Skeletal muscle satellite cell (primary cell): ENCODE data around the gene PPP1R18.
A peak's percentile ranks its signal among the peaks of the same experiment; 100 is the strongest.
"Not testable (repeated sequence)": the region's sequence is repeated elsewhere in the genome, so short reads cannot be mapped to it uniquely, and the experiment has no call there.

ENCODE experiments used
- H3K27me3 ChIP-seq: 2 replicates; pipeline ENCODE4 v1.7.0; 2013; ENCODE audit warnings: low read length; ENCODE audit not compliant: control insufficient read depth, insufficient read depth
- H3K36me3 ChIP-seq: 2 replicates; pipeline ENCODE4 v1.7.0; 2013; ENCODE audit warnings: mild to moderate bottlenecking, control low read depth, low read length; ENCODE audit not compliant: insufficient read depth
- H3K4me1 ChIP-seq: 2 replicates; pipeline ENCODE4 v1.7.0; 2013; ENCODE audit warnings: low read length; ENCODE audit not compliant: control insufficient read depth, insufficient read depth
- H3K4me2 ChIP-seq: 2 replicates; pipeline ENCODE4 v1.7.0; 2013; ENCODE audit warnings: mild to moderate bottlenecking, low read length
- H3K4me3 ChIP-seq: 2 replicates; pipeline ENCODE4 v1.7.0; 2013; ENCODE audit warnings: low read length
- H3K9ac ChIP-seq: 2 replicates; pipeline ENCODE4 v1.7.0; 2013; ENCODE audit warnings: mild to moderate bottlenecking, low read depth, low read length, moderate library complexity
- H3K9me3 ChIP-seq: replicated peaks from 2 replicates; pipeline ENCODE4 v1.7.0; 2013; ENCODE audit warnings: mild to moderate bottlenecking, control low read depth, low read length

Gene PPP1R18

GRCh38 chr6:30670760-30671527, 15.5 kb downstream of the PPP1R18 start:
- no peak overlapping the region for H3K4me3 ChIP-seq
- H3K36me3 ChIP-seq = peaks cover 33% of the 10 kb centered on the region
- peak overlapping the region; percentile 90 for H3K9ac ChIP-seq

GRCh38 chr6:30666300-30666699, 20.1 kb downstream of the PPP1R18 start:
- not testable (repeated sequence) for H3K27me3 ChIP-seq, H3K4me3 ChIP-seq, H3K9me3 ChIP-seq, H3K4me2 ChIP-seq, H3K9ac ChIP-seq, H3K4me1 ChIP-seq
- peaks cover 69% of the 10 kb centered on the region for H3K36me3 ChIP-seq

More at GRCh38 chr6:30670760-30671527, 15.5 kb downstream of the PPP1R18 start:
- Histone ChIP-seq H3K9me3 (no peaks in the 10 kb centered on the region), H3K4me1 (peaks cover 10% of the 10 kb centered on the region), H3K4me2 (peak overlapping the region; percentile 3), H3K27me3 (no peaks in the 10 kb centered on the region)

GRCh38 chr6:30664994-30665767, 21.3 kb downstream of the PPP1R18 start:
- H3K4me3 ChIP-seq = no peak overlapping the region
- no peaks in the 10 kb centered on the region for H3K4me1 ChIP-seq
- no peak overlapping the region for H3K4me2 ChIP-seq
- H3K27me3 ChIP-seq = no peaks in the 10 kb centered on the region
- no peak overlapping the region for H3K9ac ChIP-seq
- peaks cover 64% of the 10 kb centered on the region for H3K36me3 ChIP-seq
- H3K9me3 ChIP-seq = no peaks in the 10 kb centered on the region

GRCh38 chr6:30657922-30658321, 28.5 kb downstream of the PPP1R18 start:
- H3K4me1 ChIP-seq, H3K9ac ChIP-seq, H3K9me3 ChIP-seq, H3K27me3 ChIP-seq, H3K4me3 ChIP-seq, H3K4me2 ChIP-seq: not testable (repeated sequence)
- H3K36me3 ChIP-seq = peaks cover 79% of the 10 kb centered on the region

GRCh38 chr6:30657454-30657853, 29.0 kb downstream of the PPP1R18 start:
- Histone ChIP-seq H3K9ac (no peak overlapping the region), H3K9me3 (no peaks in the 10 kb centered on the region), H3K4me3 (no peak overlapping the region), H3K4me2 (no peak overlapping the region), H3K4me1 (no peaks in the 10 kb centered on the region), H3K36me3 (peaks cover 79% of the 10 kb centered on the region), H3K27me3 (no peaks in the 10 kb centered on the region)

GRCh38 chr6:30656513-30656912, 29.9 kb downstream of the PPP1R18 start:
- H3K4me1 ChIP-seq = no peaks in the 10 kb centered on the region
- H3K27me3 ChIP-seq = no peaks in the 10 kb centered on the region
- H3K4me3 ChIP-seq = no peak overlapping the region
- no peak overlapping the region for H3K4me2 ChIP-seq
- peaks cover 79% of the 10 kb centered on the region for H3K36me3 ChIP-seq
- H3K9ac ChIP-seq = no peak overlapping the region
- H3K9me3 ChIP-seq = no peaks in the 10 kb centered on the region

- Histone ChIP-seq H3K4me3 (no peak overlapping the region), H3K4me2 (no peak overlapping the region), H3K4me1 (no peaks in the 10 kb centered on the region), H3K27me3 (no peaks in the 10 kb centered on the region), H3K36me3 (peaks cover 81% of the 10 kb centered on the region), H3K9ac (no peak overlapping the region), H3K9me3 (no peaks in the 10 kb centered on the region)
Measured at GRCh38 chr6:30655743-30656094, 30.7 kb downstream of the PPP1R18 start.

- Histone ChIP-seq H3K27me3 (no peaks in the 10 kb centered on the region), H3K9ac (no peak overlapping the region), H3K4me1 (no peaks in the 10 kb centered on the region), H3K4me3 (no peak overlapping the region), H3K4me2 (no peak overlapping the region), H3K36me3 (peaks cover 78% of the 10 kb centered on the region), H3K9me3 (no peaks in the 10 kb centered on the region)
Measured at GRCh38 chr6:30654798-30655742, 31.4 kb downstream of the PPP1R18 start.

- H3K27me3 ChIP-seq = no peaks in the 10 kb centered on the region
Measured at GRCh38 chr6:30651143-30651542, 35.3 kb downstream of the PPP1R18 start.

GRCh38 chr6:30647242-30648116, 39.0 kb downstream of the PPP1R18 start:
- H3K4me1 ChIP-seq = peaks cover 13% of the 10 kb centered on the region
- H3K4me2 ChIP-seq = peak overlapping the region; percentile 100
- peaks cover 24% of the 10 kb centered on the region for H3K36me3 ChIP-seq
- no peaks in the 10 kb centered on the region for H3K9me3 ChIP-seq
- H3K27me3 ChIP-seq = no peaks in the 10 kb centered on the region
- peak overlapping the region; percentile 98 for H3K4me3 ChIP-seq
- H3K9ac ChIP-seq = peak overlapping the region; percentile 90

More at GRCh38 chr6:30651143-30651542, 35.3 kb downstream of the PPP1R18 start:
- H3K4me2 ChIP-seq = no peak overlapping the region
- H3K9me3 ChIP-seq = no peaks in the 10 kb centered on the region
- peaks cover 50% of the 10 kb centered on the region for H3K36me3 ChIP-seq
- no peak overlapping the region for H3K4me3 ChIP-seq
- no peak overlapping the region for H3K9ac ChIP-seq
- H3K4me1 ChIP-seq = peaks cover 13% of the 10 kb centered on the region
